Esophagus squamous epithelium (tissue), 5 donors: ENCODE data around the gene PLD4. TPM values are rescaled to one million over a fixed set of nuclear protein-coding genes. Genes with fewer than 3 reads are reported as not detected.

Source experiments
- DNase-seq: peaks from one replicate; lab custom pipeline; 2025; lab: John Stamatoyannopoulos, UW
- H3K27ac ChIP-seq, 4 donors: fragments of 200-600 bp; sonication (generic); one replicate each; pipeline ENCODE4 v1.5.1; 2016 to 2019; ENCODE audit warnings: mild to moderate bottlenecking in 1 of 4
- H3K27me3 ChIP-seq, 4 donors: fragments of 200-600 bp; sonication (generic); 1 replicate in 3 of 4; 2 replicates in 1 of 4; pipeline versions ENCODE4 v1.5.1 to v1.6.0; 2017 to 2021; ENCODE audit warnings: antibody characterized with exemption in 1 of 4
- H3K36me3 ChIP-seq, 3 donors: fragments of 200-600 bp; sonication (generic); one replicate each; pipeline ENCODE4 v1.5.1; 2016 to 2019
- H3K4me1 ChIP-seq, 3 donors: fragments of 200-600 bp; sonication (generic); one replicate each; pipeline ENCODE4 v1.5.1; 2017 to 2019
- H3K4me3 ChIP-seq, 4 donors: fragments of 200-600 bp; sonication (generic); 1 replicate in 3 of 4; 2 replicates in 1 of 4; pipeline ENCODE4 v1.5.1; 2016 to 2019; ENCODE audit warnings: mild to moderate bottlenecking in 2 of 4, moderate library complexity in 1 of 4
- H3K9me3 ChIP-seq, 3 donors: fragments of 200-600 bp; sonication (generic); one replicate each; pipeline ENCODE4 v1.5.1; 2016 to 2019
- CTCF ChIP-seq, 6 experiments: fragments of 450-650 bp in 4 of 6; fragments of 200-600 bp in 2 of 6; sonication (generic) in 2 of 6; IDR thresholded peaks; one replicate each; pipeline ENCODE4 v1.5.1; 2016 to 2019; ENCODE audit warnings: antibody characterized with exemption in 6 of 6, mild to moderate bottlenecking in 4 of 6, moderate library complexity in 4 of 6
- POLR2A ChIP-seq, 4 donors: fragments of 450-650 bp; IDR thresholded peaks; one replicate each; pipeline ENCODE4 v1.6.1; 2017; ENCODE audit warnings: antibody characterized with exemption in 4 of 4, mild to moderate bottlenecking in 4 of 4, moderate library complexity in 3 of 4
- WGBS, 2 donors: methylation state at CpG; one replicate each; pipeline ENCODE4 v1.1.5; 2018; 5-methylcytosine and 5-hydroxymethylcytosine counted together
- intact Hi-C: fragments of 100-400 bp; cut with DNase I; formaldehyde crosslinking; loops from one replicate; pipeline ENCODE4 v1.15.0; 2022
- total RNA-seq, 4 donors: library from RNA; depleted of rRNA; stranded (reverse); fragments of >200 nt; gene quantifications; one replicate each; pipeline ENCODE4 v1.1.0, GENCODE V29; 2016
- donor health status: DM: yes; HTN: yes; CAD: no.

The PLD4 gene
- total RNA-seq, 4 donors from 2014 or later = 0.18 to 0.95 (median 0.64) TPM

GRCh38 chr14:104937694-104938365 lies 13.2 kb downstream of the PLD4 start:
- intact Hi-C loops = no loop called here
- DNase-seq = no peak
- 82 to 84% methylated on average over 10 to 11 of the region's 11 CpGs for WGBS, 2 donors
- no peak for TF ChIP-seq CTCF (IDR thresholded peaks at IDR 0.05)
- no peak for TF ChIP-seq POLR2A (IDR thresholded peaks at IDR 0.05)
- peaks cover 1 to 33% (median 5%) of the 10 kb centered on the region in 3 donors for H3K4me1 ChIP-seq
- peaks cover 3 to 50% (median 3%) of the 10 kb centered on the region in 3 donors for H3K36me3 ChIP-seq
- H3K4me3 ChIP-seq = no peak overlapping the region
- no peak overlapping the region for H3K27ac ChIP-seq
- H3K27me3 ChIP-seq = peaks cover 0 to 5% (median 0%) of the 10 kb centered on the region in 4 donors
- H3K9me3 ChIP-seq = no peaks in the 10 kb centered on the region

GRCh38 chr14:104938436-104938835 lies 13.8 kb downstream of the PLD4 start:
- DNase-seq = no peak
- 50 to 73% methylated on average over 2 of the region's 2 CpGs for WGBS, 2 donors
- H3K9me3 ChIP-seq = no peaks in the 10 kb centered on the region
- TF ChIP-seq POLR2A (IDR thresholded peaks at IDR 0.05) (no peak), CTCF (IDR thresholded peaks at IDR 0.05) (no peak)
- intact Hi-C loops = no loop called here
- H3K27ac ChIP-seq = no peak overlapping the region
- H3K36me3 ChIP-seq = peaks cover 3 to 56% (median 6%) of the 10 kb centered on the region in 3 donors
- no peak overlapping the region for H3K4me3 ChIP-seq
- H3K27me3 ChIP-seq = no peaks in the 10 kb centered on the region
- H3K4me1 ChIP-seq = peaks cover 0 to 27% (median 0%) of the 10 kb centered on the region in 3 donors

GRCh38 chr14:104938960-104939359 lies 14.3 kb downstream of the PLD4 start:
- Histone ChIP-seq H3K27ac (no peak overlapping the region), H3K27me3 (no peaks in the 10 kb centered on the region), H3K4me1 (peaks cover 0 to 22% (median 0%) of the 10 kb centered on the region in 3 donors), H3K4me3 (no peak overlapping the region), H3K36me3 (peaks cover 3 to 62% (median 6%) of the 10 kb centered on the region in 3 donors), H3K9me3 (no peaks in the 10 kb centered on the region)
- TF ChIP-seq CTCF (IDR thresholded peaks at IDR 0.05) = no peak
- no peak for TF ChIP-seq POLR2A (IDR thresholded peaks at IDR 0.05)
- intact Hi-C loops = no loop called here
- no peak for DNase-seq
- no CpG with 5 or more reads among the region's 1 CpG for WGBS, 2 donors

GRCh38 chr14:104939666-104940410 lies 15.2 kb downstream of the PLD4 start:
- intact Hi-C loops = no loop called here
- Histone ChIP-seq H3K27ac (no peak overlapping the region), H3K36me3 (peaks cover 3 to 70% (median 6%) of the 10 kb centered on the region in 3 donors), H3K4me1 (peaks cover 0 to 13% (median 0%) of the 10 kb centered on the region in 3 donors), H3K27me3 (no peaks in the 10 kb centered on the region), H3K4me3 (no peak overlapping the region), H3K9me3 (no peaks in the 10 kb centered on the region)
- 88% methylated on average over 9 of the region's 11 CpGs; no CpG with 5 or more reads in 1 of the 2 donors for WGBS, 2 donors
- no peak for TF ChIP-seq CTCF (IDR thresholded peaks at IDR 0.05)
- TF ChIP-seq POLR2A (IDR thresholded peaks at IDR 0.05) = no peak
- no peak for DNase-seq
